ENCODE data around the gene PKD2.
A peak's percentile ranks its signal among the peaks of the same experiment; 100 is the strongest.

Gene PKD2

DNA sequence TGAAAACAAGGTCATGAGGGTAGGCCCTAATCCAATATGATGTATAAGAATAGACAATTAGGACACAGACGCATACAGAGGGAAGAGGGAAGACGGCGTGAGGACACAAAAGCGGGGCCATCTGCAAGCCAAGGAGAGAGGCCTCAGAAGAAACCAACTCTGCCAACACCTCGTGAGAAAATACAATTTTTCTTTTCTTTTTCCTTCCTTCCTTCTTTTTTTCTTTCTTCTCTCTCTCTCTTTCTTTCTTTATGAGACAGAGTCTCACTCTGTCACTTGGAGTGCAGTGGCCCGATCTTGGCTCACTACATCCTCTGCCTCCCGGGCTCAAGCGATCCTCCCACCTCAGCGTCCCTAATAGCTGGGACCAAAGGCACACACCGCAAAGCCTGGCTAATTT, 1.5 kb upstream of the PKD2 start:
- Histone ChIP-seq H3K27me3 (ENCODE audit: low read depth, low read length) (no peaks in the 10 kb centered on the region), H4K20me1 (ENCODE audit: insufficient read depth, low read length) (peaks cover 10% of the 10 kb centered on the region; the same call in 1 of the 2 replicates), H3K79me2 (ENCODE audit: low read length) (peaks cover 28% of the 10 kb centered on the region), H2AFZ (ENCODE audit: low read depth, low read length) (no peak overlapping the region), H3K36me3 (replicated peaks; ENCODE audit: low read depth, low read length) (no peaks in the 10 kb centered on the region), H3K9ac (ENCODE audit: low read length) (no peak overlapping the region), H3K4me1 (ENCODE audit: low read length) (peaks cover 21% of the 10 kb centered on the region), H3K9me3 (ENCODE audit: insufficient read depth, low read length) (no peaks in the 10 kb centered on the region), H3K27ac (ENCODE audit: low read length) (no peak overlapping the region), H3K4me2 (ENCODE audit: low read length) (no peak overlapping the region), H3K4me3 (ENCODE audit: low read length) (no peak overlapping the region)
- TF ChIP-seq, protein P1, sequence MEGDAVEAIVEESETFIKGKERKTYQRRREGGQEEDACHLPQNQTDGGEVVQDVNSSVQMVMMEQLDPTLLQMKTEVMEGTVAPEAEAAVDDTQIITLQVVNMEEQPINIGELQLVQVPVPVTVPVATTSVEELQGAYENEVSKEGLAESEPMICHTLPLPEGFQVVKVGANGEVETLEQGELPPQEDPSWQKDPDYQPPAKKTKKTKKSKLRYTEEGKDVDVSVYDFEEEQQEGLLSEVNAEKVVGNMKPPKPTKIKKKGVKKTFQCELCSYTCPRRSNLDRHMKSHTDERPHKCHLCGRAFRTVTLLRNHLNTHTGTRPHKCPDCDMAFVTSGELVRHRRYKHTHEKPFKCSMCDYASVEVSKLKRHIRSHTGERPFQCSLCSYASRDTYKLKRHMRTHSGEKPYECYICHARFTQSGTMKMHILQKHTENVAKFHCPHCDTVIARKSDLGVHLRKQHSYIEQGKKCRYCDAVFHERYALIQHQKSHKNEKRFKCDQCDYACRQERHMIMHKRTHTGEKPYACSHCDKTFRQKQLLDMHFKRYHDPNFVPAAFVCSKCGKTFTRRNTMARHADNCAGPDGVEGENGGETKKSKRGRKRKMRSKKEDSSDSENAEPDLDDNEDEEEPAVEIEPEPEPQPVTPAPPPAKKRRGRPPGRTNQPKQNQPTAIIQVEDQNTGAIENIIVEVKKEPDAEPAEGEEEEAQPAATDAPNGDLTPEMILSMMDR (IDR thresholded peaks at IDR 0.05; ENCODE audit: low read depth, low read length) = no peak
- no peak for TF ChIP-seq EZH2phosphoT487 (IDR thresholded peaks at IDR 0.05; ENCODE audit: low read depth)

DNA sequence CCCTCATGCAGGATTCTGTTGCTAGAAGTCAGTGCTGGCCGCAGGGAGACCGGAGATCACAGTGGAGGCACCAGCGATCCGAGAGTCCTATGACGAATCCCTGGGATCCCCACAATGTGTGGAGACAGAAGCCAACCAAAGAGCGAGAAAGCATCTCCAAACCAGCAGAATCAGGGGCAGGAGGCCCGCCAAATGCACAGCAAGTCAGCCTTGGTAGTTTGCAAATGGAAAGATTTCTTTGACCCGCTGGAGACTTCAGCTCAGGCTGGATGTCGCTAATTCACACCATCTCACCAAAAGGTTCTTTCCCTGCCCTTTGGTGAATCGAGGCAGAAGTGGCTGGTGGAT, 505 bp upstream of the PKD2 start:
- Histone ChIP-seq H3K27me3 (ENCODE audit: low read depth, low read length) (no peaks in the 10 kb centered on the region), H3K9me3 (ENCODE audit: insufficient read depth, low read length) (no peaks in the 10 kb centered on the region), H3K9ac (ENCODE audit: low read length) (no peak overlapping the region), H3K4me3 (ENCODE audit: low read length) (peak overlapping the region; percentile 83), H4K20me1 (ENCODE audit: insufficient read depth, low read length) (peaks cover 10% of the 10 kb centered on the region; the same call in 1 of the 2 replicates), H2AFZ (ENCODE audit: low read depth, low read length) (no peak overlapping the region; the same call in 1 of the 2 replicates), H3K4me1 (ENCODE audit: low read length) (peaks cover 25% of the 10 kb centered on the region), H3K4me2 (ENCODE audit: low read length) (peak overlapping the region; percentile 96), H3K36me3 (replicated peaks; ENCODE audit: low read depth, low read length) (no peaks in the 10 kb centered on the region), H3K27ac (ENCODE audit: low read length) (no peak overlapping the region), H3K79me2 (ENCODE audit: low read length) (peaks cover 34% of the 10 kb centered on the region)
- TF ChIP-seq, protein P1 (IDR thresholded peaks at IDR 0.05; ENCODE audit: low read depth, low read length) = no peak
- no peak for TF ChIP-seq EZH2phosphoT487 (IDR thresholded peaks at IDR 0.05; ENCODE audit: low read depth)

DNA sequence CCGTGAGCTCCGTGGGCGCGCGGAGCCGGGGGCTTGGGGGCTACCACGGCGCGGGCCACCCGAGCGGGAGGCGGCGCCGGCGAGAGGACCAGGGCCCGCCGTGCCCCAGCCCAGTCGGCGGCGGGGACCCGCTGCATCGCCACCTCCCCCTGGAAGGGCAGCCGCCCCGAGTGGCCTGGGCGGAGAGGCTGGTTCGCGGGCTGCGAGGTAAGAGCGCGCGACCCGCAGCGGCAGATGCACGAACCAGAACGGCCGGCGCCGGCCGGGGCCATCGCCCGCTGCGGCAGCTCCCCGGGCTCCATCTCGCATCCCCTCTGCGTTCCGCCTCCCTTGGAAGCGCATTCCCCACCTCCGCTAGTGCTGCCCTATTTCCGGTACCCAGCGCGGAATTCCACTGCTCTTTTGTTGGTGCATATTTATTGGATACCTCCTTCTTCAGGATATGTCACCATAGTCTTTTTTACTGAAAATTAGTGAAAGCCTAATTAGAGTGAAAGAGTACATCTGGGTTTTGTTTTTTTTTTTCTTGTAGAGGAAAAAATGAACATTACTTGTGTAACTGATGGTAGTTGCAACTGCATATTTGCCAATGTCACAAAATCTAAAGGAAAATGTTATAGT, 797 bp downstream of the PKD2 start:
- Histone ChIP-seq H2AFZ (ENCODE audit: low read depth, low read length) (peak overlapping the region; percentile 25; the same call in 1 of the 2 replicates), H3K4me1 (ENCODE audit: low read length) (peaks cover 37% of the 10 kb centered on the region), H3K27ac (ENCODE audit: low read length) (peak overlapping the region; percentile 9; the same call in 1 of the 2 replicates)

DNA sequence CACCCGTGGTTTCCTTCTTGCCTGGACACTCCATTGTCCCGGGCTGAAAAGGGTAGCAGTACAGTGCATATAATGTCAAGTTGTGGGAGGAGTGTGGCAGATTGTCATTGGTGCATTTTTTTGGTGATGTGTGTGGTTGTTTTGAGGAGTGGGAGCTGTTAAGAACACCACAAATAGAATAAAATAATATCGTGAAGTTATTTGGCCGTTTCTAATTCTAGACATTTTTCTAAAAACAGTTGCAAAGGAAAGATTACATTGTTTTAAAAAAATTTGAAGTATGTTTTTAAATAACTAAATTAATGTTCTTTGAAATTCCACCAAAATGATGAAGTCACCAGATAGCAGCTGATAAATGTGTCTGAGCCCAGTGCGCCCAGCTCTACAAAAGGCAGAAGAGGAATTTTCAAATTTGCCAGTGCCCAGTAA, 1.3 kb downstream of the PKD2 start:
- Histone ChIP-seq H4K20me1 (ENCODE audit: insufficient read depth, low read length) (peaks cover 23% of the 10 kb centered on the region), H3K27me3 (ENCODE audit: low read depth, low read length) (no peaks in the 10 kb centered on the region), H3K9me3 (ENCODE audit: insufficient read depth, low read length) (no peaks in the 10 kb centered on the region), H3K36me3 (replicated peaks; ENCODE audit: low read depth, low read length) (no peaks in the 10 kb centered on the region), H3K4me3 (ENCODE audit: low read length) (peak overlapping the region; percentile 83), H3K27ac (ENCODE audit: low read length) (no peak overlapping the region), H3K79me2 (ENCODE audit: low read length) (peaks cover 50% of the 10 kb centered on the region), H3K9ac (ENCODE audit: low read length) (peak overlapping the region; percentile 85), H2AFZ (ENCODE audit: low read depth, low read length) (no peak overlapping the region), H3K4me1 (ENCODE audit: low read length) (peaks cover 37% of the 10 kb centered on the region), H3K4me2 (ENCODE audit: low read length) (peak overlapping the region; percentile 96)
- TF ChIP-seq EZH2phosphoT487 (IDR thresholded peaks at IDR 0.05; ENCODE audit: low read depth) = no peak
- TF ChIP-seq, protein P1 (IDR thresholded peaks at IDR 0.05; ENCODE audit: low read depth, low read length) = no peak

More for the DNA sequence above, 797 bp downstream of the PKD2 start:
- Histone ChIP-seq H3K4me3 (ENCODE audit: low read length) (peak overlapping the region; percentile 83), H3K27me3 (ENCODE audit: low read depth, low read length) (no peaks in the 10 kb centered on the region), H4K20me1 (ENCODE audit: insufficient read depth, low read length) (peaks cover 19% of the 10 kb centered on the region), H3K79me2 (ENCODE audit: low read length) (peaks cover 45% of the 10 kb centered on the region), H3K9me3 (ENCODE audit: insufficient read depth, low read length) (no peaks in the 10 kb centered on the region), H3K9ac (ENCODE audit: low read length) (peak overlapping the region; percentile 85), H3K4me2 (ENCODE audit: low read length) (peak overlapping the region; percentile 96), H3K36me3 (replicated peaks; ENCODE audit: low read depth, low read length) (no peaks in the 10 kb centered on the region)
- TF ChIP-seq EZH2phosphoT487 (IDR thresholded peaks at IDR 0.05; ENCODE audit: low read depth) = no peak

All from OCI-LY3 (cell line).